Ureter (tissue), 1 donor: ENCODE data around the gene NOP56. TPM values are rescaled to one million over a fixed set of nuclear protein-coding genes. Genes with fewer than 3 reads are reported as not detected.

ENCODE experiments used
- DNase-seq: peaks from one replicate; pipeline ENCODE4 v3.0.0-alpha.2; 2020; ENCODE audit warnings: low spot score
- total RNA-seq: library from RNA; stranded (reverse); gene quantifications from one replicate; pipeline ENCODE4 v1.2.4, GENCODE V29; 2023
- donor health status: DM: yes; HTN: yes; CAD: no.

The NOP56 gene
- total RNA-seq, 1 donor from 2014 or later = 179 TPM

DNA sequence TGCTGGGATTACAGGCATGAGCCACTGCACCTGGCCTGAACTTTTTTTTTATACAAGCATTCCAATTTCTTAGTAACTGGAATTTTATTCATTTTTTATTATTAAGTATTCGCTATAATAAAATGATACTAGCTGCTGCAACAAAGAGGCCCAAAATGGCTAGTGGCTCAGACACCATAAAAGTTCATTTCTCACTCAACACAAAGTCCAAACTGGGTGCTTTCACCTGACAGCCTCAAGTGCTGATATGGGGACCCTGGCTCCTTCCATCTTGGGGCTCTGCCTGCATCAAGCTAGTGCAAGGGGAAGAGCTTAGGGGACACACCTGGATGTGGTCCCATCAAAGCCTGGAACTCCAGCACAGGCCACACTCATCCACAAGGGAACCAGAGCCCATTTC lies 12.2 kb upstream of the NOP56 start:
- DNase-seq = no peak

DNA sequence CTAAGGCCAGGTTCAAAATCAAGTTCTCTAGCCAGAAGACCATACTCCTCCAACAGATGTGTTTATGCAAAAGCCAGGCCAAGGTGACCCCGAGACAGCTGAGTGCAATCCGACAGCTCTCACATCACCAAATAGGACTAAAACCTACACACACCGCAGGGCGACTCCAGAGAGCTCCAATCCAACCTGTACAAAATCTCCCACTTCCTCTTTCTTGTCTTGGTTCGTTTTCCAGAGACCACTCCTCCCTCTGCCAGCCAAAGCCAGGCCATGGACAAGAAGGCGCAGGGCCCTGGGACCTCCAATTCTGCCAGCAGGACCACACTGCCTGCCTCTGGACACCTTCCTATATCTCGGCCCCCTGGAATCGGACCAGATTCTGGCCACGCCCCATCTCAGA lies 11.5 kb upstream of the NOP56 start:
- no peak for DNase-seq

DNA sequence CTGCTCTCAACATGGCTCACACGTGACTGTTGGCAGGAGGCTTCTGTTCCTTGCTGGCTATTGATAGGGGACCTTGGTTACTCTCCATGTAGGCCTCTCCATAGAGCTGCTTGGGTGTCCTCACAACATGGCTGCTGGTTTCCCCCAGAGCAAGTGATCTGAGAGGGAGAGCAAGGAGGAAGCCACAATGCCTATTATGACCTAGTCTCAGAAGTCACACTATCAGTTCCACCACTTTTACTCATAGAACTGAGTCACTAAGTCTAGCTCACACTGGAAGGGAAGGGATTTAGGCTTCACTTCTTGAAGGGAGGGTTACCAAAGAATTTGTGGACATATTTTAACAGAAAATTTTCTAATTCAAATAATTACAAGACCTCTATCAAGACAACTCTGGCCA lies 8.7 kb upstream of the NOP56 start:
- DNase-seq = no peak

DNA sequence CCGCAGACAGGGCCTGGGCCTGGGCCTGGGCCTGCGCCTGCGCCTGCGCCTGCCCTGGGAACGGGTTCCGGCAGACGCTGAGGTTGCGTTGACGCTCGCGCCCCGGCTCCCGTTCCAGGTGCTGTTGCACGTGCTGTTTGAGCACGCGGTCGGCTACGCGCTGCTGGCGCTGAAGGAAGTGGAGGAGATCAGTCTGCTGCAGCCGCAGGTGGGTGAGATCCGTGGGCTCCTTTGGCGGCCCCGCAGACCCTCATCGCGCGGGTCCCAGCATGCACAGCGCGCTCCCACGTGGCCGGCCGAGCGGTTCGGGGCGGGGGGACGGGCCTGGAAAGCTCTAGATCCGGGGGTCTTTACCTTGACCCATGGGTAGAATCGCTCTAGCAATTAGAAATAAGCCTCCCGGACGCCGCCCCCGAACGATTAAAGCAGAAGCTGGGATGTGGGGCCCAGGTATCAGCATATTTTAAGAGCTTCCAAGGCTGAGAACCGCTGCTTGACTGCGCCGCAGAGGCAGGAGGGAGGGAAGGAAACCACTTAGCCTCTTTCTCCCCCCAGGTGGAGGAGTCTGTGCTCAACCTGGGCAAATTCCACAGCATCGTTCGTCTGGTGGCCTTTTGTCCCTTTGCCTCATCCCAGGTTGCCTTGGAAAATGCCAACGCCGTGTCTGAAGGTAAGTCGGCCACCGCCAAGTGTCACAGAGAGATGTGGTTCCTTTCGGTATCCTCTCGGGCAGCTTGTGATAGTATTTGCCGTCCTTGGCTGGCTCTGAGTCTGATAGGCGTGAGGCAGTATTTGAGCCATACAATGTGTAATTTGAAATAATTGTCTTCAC lies 508 bp downstream of the NOP56 start:
- no peak for DNase-seq

DNA sequence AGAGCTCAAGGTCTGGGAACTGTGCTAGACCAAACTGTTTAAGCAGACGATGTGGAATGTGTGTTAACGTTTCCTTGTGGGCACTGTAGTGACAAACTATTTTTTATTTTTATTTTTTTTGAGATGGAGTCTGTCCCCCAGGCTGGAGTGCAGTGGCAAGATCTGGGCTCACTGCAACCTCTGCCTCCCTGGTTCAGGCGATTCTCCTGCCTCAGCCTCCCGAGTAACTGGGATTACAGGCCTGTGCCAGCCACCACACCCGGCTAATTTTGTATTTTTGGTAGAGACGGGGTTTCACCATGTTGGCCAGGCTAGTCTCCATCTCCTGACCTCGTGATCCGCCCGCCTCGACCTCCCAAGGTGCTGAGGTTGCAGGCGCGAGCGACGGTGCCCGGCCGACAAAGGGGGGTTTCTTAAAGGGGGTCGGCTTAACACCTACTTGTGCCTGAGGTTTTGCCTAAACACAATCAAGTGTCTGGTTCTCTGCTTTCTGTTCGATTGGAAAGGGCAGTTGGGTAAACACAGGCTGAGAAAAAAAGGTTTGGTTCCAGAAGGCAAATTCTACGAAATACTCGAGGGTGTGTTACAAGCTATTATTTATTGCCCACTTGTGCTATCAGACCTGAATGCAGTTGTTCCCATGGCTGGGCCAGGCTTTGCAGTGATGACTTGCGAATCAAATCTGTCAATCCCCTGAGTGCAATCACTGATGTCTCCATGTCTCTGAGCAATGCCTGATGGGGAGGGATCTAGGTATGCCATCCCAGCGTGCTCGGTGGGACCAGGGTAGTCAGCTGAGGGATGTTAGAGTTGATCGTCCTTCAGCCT lies 1.3 kb downstream of the NOP56 start:
- DNase-seq = no peak

DNA sequence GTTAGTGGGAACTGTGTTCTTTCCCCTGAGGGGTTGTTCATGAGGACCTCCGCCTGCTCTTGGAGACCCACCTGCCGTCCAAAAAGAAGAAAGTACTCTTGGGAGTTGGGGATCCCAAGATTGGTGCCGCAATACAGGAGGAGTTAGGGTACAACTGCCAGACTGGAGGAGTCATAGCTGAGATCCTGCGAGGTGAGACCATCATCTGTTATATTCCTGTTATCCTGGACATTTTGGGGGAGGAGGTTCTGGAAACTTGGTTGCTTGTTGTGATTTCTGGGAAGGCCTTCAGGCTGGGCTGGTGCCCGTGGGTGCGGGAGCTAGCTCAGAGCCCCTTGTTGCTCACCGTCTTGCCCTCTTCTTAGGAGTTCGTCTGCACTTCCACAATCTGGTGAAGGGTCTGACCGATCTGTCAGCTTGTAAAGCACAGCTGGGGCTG lies 2.0 kb downstream of the NOP56 start:
- no peak for DNase-seq

DNA sequence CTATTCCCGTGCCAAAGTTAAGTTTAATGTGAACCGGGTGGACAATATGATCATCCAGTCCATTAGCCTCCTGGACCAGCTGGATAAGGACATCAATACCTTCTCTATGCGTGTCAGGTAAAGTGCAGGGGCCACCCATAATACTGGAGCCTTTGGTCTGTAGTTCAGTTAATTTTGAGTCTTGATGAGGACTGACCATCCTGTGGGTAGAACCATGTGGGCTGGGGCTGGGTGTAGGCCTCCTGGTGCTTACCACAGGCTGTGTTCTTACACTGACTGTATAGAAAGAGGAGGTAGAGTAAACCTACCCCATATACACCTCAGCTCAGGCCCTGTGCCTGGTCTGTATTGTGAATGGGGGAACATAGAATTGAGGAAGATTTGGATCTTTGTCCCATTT lies 2.4 kb downstream of the NOP56 start:
- DNase-seq = no peak

DNA sequence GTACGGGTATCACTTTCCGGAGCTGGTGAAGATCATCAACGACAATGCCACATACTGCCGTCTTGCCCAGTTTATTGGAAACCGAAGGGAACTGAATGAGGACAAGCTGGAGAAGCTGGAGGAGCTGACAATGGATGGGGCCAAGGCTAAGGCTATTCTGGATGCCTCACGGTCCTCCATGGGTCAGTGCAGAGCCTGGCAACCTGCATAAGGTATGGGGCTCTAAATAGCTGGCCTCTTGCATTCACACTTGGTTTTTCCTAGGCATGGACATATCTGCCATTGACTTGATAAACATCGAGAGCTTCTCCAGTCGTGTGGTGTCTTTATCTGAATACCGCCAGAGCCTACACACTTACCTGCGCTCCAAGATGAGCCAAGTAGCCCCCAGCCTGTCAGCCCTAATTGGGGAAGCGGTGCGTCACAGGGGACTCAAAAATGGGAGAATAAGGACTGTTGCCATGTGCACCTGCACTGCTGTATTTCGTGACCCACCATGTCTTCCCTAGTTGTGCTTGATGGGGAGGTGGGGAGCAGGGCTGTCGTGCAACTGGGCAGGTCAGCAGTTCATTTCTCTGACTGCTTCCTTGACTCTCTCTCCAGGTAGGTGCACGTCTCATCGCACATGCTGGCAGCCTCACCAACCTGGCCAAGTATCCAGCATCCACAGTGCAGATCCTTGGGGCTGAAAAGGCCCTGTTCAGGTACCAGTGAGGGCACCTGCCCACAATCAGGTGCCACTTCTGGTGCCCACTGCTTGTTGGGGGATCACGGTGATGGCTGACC lies 3.1 kb downstream of the NOP56 start:
- DNase-seq = no peak

DNA sequence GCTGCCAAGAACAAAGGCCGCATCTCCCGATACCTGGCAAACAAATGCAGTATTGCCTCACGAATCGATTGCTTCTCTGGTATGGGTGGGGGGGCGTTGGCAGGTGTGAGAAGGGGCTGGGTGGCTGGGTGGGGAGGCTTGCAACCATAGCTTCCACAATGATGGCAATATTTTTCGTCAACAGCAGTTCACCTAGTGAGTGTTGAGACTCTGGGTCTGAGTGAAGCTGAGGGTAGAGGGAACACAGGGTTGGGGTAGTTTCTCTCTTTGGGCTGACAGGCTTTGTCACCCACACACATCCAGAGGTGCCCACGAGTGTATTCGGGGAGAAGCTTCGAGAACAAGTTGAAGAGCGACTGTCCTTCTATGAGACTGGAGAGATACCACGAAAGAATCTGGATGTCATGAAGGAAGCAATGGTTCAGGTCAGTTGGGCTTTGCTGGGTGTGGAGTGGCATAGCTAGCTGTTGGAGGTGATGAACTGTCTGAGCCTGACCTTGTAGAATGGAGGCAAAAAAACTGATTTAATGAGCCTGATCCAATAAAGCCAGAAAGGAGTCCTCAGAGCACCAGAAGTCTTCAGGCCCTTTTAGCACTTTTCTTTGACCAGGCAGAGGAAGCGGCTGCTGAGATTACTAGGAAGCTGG lies 4.2 kb downstream of the NOP56 start:
- no peak for DNase-seq

DNA sequence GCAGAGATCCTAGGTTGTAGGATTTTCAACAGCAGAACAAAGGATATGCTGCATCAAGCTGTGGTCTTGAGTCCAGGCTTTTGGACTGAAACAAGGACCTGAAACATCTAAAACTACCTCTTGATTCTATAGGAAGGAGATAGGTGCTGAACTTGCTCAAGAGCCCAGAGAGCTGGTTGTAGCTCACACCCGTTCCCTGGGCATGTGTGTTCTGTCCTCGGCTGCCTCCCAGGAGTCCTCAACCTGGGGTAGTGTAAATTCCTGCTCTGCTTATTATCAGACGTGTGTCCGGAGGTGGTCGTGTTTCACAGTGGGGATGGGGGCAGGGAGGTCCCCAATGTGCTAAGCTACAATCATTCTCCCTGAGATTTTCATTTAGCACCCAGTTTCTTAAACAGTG lies 4.8 kb downstream of the NOP56 start:
- DNase-seq = no peak

DNA sequence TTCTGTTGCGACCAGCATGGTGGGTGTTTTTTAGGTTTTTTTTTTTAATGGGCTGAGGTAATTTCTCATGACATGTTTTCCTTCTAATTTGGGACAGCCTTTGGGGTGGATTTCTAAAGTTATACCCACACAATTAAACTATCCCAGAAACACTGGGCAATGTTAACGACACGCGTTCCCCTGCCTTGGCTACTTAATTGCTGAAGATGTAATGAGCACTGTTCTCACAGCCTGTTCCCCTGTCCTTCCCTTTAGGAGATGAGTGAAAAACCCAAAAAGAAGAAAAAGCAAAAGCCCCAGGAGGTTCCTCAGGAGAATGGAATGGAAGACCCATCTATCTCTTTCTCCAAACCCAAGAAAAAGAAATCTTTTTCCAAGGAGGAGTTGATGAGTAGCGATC lies 5.2 kb downstream of the NOP56 start:
- DNase-seq = no peak

DNA sequence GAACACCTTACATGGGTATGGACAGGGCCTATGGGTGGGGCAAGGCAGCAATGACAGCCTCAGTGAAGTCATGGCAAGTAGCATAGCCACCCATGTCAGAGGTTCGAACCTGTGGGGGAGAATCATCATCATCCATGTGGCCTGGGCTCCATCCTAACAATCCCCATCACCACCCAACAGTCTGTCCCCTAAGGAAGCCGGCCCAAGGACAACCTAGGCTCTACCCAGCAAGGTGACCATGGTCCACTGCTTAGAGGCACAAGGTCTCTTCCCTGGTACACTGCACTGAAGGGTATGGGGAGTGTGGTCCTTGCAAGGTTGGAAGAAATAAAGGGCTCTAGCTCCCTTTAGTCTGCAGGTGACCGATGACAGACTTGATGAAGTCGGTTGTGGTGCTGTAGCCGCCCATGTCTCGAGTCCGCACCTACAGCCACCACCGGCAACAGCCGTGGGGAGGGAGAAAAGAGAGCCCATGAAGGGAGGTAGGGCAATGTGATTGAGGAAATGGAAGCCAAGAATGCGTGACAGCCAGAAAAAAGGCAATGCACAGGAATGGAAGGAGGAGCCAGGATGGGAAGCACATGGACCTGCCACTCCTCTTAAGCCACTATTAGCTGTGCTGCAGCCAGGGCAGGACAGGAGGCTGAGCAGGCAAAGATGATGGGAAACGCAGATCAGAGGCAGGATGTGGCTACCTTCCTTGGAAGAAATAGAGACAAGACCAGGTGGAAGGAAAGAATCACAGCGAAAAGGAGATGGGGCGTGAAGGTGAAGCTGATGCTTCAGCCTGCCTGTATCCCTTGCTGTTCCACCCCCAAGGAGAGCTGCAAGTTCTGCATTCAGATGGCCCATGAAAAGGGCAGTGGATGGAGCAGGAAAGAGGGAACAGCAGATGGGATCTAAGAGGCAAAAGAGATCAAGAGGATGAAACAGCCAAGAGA lies 6.3 kb downstream of the NOP56 start:
- no peak for DNase-seq

DNA sequence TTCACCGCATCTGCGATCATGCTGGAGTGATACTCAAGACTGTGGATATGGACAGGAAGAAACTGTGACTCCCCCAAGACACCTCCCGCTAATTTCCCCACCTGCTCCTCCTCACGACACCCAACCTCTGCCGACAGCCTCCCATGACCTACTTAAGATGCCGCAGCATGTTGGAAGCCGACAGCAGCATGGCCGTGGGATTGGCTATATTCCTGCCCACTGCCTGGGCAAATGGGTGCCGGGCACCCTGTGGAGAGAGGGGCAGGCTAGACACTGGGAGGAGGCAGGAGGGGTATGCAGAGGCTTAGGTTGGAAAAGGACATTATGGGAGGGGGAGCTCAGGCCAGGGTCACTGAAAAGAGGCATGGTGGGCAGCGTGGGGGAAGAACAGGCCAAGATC lies 7.1 kb downstream of the NOP56 start:
- no peak for DNase-seq

DNA sequence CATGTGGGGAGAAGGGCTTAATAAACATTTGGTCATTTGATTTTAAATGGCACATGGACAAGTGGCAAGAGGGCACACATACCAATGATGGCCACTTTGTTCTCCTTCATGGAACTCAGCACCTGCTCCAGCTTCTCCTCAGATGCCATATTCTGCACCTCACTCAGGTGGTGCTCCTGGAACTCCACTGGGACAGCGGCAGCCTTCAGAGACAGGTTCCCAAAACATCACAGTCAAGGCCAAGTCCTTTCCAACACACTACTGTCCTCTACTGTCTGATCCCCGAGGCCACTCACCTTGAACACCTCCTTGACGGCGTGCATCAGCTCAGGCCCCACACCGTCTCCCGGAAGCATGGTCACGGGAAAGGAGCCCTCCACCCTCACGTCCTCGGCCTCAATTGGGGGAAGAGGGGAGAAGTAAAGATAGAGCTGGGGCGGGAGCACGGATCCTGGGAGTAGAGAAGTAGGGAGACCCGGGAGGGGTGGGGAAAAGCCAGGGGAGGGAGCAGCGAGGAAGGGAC lies 11.0 kb downstream of the NOP56 start:
- no peak for DNase-seq

DNA sequence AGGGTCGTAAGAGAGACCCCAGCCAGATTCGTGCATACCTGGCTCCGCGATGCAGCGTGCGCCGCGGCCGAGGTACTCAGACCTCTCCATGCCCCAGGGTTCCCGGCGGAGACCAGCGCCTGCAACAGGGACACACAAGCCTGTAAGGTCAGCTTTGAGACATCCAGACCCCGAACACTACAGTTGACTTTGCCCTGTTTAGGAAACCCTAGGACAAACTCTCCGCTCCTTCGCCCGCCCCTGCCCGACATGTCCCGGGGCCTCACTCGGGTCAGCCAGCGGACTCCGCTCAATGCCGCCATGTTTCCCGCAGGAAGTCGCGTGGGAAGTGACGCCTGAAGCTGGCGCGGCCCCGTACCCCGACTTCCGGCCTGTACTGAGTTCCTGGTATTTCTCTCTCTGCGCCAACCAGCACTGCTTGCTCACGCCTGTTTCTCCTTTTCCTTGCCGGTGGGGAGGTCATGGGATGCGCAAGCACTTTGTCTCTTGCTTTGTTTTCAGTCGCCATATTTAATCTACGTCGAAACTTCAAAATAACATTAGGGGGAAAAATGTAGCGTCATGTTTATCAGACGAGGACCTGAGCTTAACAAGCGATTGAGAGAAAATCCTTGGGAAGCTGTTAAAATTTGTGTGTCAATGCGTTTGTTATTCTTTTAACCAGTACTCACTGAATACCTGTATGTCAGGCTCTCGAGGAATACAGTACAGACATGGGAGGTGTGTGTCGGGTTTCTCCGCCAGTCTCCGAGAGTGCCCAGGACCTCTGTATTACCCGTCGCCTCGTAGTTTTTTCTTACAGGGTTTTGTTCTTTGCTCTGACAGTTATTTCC lies 11.7 kb downstream of the NOP56 start, which contains the start of gene IDH3B:
TSS of gene IDH3B (minus strand) at position 330 of the 833 bp plus-strand sequence. CDS start at position 302, 28 bp downstream.
- peak; percentile 94 for DNase-seq

DNA sequence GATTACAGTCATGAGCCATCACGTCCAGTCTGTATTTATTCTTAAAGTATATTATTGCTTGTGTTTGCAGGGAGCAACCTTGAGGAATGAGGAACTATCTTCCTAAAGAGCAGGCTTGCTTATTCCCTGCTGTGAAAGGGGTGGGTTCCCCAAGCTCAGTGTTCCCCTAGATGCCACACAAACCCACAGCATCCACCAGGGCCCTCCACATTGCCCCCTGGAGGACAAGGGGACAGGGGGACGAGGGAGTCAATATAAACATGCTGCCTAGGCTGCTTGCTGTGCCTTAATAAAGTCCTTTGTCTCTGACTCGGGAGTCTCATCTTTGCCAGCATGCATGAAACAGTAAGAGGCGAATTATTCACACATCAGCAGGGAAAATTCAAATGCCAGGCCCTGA lies 19.5 kb downstream of the NOP56 start:
- no peak for DNase-seq

DNA sequence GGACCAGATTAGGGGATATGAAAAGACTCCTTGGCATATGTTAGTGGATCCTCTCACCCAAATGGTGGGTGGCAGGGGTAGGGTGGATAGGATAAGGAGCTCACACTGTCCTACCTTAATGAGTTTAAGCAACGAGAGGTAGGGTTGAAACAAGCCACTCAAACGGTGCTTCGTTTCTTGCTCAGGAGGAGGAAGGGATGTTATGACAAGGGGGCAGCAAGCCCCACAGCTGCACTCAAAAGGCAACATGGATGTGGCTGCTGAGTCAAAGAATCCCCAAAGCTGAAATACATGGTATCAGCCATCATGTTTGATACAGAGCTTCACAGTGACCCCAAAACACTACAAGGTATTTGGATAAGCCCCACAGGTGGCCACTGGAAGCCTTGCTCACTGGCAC lies 20.0 kb downstream of the NOP56 start:
- DNase-seq = no peak

DNA sequence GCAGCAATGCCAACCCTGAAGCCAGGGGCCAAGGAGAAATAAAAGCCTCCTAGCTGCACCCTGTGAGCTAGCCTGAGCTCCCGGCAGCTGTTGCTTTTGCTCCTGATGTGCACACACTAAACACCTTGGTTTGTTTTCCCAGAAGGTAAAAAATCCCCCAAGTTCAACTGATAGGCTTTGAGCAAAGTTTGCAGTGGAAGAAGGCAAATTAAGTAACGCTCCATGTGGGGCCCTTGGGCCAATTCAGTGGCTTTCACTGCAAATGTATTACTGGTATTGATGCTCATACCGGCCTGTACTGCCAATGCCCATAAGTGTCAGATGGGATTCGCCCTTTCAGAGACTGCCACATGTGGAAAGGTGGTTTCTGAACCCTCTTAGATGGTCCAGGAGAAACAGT lies 21.0 kb downstream of the NOP56 start:
- DNase-seq = no peak

DNA sequence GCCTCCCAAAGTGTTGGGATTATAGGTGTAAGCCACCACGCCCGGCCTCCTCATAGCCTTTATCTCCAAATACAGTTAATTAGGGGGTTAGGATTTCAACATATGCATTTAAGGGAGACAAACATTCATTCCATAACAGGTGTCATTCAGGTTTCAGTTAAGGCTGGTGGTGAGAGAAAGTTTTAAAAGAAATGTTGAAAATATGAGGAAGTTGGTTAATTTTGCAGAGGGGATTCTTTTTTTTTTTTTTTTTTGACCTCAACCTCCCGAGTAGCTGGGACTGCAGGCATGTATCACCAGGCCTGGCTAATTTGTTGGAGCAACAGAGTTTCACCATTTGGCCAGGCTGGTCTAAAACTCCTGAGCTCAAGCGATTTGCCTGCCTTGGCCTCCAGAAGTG lies 27.6 kb downstream of the NOP56 start:
- no peak for DNase-seq
